GM19395 (cell line): ENCODE measurements around the gene NSL1.
A peak's percentile ranks its signal among the peaks of the same experiment; 100 is the strongest.

Source experiments
- ATAC-seq: cut with Tn5 transposase; IDR thresholded peaks from one replicate; pipeline ENCODE4 v1.9.1; 2021; ENCODE audit warnings: mild to moderate bottlenecking, moderate library complexity; ENCODE audit not compliant: unreplicated experiment

The NSL1 gene, protein sequence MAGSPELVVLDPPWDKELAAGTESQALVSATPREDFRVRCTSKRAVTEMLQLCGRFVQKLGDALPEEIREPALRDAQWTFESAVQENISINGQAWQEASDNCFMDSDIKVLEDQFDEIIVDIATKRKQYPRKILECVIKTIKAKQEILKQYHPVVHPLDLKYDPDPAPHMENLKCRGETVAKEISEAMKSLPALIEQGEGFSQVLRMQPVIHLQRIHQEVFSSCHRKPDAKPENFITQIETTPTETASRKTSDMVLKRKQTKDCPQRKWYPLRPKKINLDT

DNA sequence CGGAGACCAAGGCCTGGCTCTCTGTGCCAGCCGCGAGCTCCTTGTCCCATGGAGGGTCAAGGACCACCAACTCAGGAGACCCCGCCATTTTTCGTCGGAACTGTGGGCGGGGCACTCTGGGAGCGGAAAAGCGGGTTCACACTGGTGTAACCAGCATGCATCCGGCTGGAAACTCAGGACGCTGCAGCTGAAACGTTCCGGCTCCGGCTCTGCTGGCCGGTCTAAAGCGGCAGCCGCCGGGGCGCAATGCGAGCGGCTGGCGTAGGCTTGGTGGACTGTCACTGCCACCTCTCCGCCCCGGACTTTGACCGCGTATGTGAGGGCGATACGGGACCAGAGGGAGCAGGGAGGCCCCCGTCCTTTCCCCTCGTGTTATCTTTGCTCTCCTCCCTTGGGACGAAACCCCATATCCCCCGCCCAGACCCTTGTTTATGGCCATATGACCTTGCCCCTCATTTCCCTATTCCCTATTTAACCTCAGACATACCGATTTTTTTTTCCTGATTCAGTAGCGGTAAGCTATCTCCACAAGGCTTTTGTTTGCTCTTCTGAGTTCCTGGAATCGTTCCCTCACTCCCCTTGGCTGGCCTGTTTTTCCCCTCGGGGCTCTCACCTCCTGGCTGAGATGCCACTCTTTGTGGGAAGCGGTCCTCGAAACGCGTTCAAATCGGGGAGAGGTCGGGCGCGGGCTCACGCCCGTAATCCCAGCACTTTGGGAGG, at the start of gene NSL1, which contains the start of gene TATDN3:
Gene NSL1 (minus strand): TSS at position 102 of the 720 bp plus-strand sequence. CDS start 14 bp downstream, at position 88.
Gene TATDN3 (plus strand): TSS at position 219 of the 720 bp plus-strand sequence. CDS start 28 bp downstream, at position 247.
- ATAC-seq, result peak; percentile 64

DNA sequence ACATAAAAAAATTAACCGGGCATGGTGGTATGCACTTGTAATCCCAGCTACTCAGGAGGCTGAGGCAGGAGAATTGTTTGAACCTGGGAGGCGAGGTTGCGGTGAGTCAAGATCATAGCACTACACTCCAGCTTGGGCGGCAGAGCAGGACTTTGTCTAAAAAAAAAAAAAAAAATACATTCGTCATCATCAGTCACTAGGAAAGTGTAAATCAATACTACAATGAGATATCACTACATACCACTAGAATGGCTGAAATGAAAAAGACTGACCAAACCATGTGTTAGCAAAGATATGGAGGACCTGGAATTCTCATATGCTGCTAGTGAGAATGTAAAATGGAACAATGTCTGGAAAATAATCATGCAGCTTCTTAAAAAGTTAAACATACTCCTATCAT, 46.6 kb upstream of the NSL1 start:
- no peak for ATAC-seq

DNA sequence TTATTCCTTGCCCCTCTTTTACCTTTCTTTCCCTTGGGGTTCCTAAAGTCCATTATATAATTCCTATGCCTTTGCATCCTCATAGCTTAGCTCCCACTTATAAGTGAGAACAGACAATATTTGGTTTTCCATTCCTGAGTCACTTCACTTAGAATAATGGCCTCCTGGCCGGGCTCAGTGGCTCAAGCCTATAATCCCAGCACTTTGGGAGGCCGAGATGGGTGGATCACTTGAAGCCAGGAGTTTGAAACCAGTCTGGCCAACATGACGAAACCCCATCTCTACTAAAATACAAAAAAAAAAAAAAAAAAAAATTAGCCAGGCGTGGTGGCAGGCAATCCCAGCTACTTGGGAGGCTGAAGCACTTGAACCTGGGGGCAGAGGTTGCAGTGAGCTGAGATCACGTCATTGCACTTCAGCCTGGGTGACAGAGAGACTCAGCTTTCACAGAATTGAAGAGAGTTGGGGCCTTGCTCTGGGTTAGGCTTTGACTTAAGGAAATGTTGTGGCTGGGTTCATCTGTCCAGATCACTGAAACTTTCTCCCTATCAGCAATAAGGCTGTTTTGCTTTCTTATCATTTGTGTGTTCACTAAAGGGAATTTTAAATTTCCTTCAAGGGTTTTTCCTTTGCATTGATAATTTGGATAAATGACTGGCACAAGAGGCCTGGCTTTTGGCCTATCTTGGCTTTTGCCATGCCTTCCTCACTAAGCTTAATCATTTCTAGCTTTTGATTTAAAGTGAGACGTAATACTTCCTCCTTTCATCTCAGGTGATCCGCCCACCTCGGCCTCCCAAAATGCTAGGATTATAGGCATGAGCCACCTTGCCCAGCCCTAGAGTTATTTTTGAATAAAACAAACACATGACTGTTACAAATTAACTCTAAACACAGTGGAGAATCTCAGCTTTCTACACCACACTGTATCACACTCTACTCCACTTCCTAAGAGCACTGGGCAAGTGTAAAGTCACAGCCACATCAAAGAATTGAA, 41.9 kb upstream of the NSL1 start:
- ATAC-seq, result peak; percentile 91

DNA sequence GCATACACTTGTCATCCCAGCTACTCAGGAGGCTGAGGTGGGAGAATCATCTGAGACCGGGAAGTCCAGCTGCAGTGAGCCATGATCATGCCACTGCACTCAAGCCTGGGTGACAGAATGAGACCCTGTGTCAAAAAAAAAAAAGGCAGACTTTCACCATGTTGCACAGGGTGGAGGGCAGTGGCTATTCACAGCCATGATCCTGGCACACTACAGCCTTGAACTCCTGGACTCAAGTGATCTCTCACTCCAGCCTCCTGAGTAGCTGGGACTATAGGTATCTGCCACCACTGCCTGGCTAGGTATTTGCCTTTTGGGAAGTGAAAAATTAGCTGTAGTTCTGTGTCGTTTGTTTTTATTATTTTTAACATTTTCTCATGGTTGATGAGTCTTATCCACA, 36.8 kb upstream of the NSL1 start:
- no peak for ATAC-seq

DNA sequence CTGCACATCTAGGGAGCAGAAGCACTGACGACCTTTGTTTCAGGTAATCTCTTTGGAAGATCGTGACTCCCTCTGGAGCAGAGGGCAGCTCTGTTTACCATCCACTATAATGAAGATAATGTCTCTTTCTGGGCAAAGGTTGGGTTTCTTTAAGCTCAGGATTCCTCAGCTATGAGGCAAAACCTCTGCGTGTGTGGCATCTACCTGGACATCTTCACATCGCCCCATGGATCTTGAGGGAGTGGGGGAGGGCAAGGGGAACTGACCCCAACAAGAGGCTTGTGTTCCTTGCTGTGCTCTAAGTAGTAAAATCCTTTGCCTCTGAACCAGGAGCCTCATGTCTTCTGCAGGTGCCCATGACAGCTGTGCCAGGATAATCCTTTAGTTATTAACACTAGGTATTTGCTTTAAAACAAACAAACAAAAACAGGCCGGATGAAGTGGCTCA, 36.3 kb upstream of the NSL1 start:
- no peak for ATAC-seq

DNA sequence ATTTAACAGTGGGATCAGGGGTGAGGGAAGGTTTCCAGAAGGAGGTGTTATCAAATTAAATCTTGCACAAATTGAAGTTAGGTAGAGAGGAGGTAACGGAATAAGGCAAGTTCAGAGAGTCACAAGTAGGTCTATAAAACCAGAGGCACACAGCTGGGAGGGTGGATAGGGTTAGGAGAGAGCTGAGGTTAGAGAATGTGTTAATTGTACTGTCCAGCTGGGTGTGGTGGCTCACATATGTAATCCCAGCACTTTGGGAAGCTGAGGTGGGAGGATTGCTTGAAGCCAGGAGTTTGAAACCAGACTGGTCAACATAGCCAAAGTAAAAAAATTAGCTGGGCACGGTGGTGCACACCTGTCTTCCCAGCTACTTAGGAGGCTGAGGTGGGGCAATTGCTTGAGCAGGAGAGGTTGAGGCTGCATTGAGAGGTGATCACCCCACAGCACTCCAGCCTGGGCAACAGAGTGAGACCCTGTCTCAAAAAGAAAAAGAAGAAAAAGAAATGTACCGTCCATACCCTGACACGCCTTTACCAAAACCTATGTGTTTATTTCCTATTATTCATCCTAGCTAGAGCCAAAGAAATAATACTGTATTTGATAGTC, 35.7 kb upstream of the NSL1 start:
- ATAC-seq, result no peak

DNA sequence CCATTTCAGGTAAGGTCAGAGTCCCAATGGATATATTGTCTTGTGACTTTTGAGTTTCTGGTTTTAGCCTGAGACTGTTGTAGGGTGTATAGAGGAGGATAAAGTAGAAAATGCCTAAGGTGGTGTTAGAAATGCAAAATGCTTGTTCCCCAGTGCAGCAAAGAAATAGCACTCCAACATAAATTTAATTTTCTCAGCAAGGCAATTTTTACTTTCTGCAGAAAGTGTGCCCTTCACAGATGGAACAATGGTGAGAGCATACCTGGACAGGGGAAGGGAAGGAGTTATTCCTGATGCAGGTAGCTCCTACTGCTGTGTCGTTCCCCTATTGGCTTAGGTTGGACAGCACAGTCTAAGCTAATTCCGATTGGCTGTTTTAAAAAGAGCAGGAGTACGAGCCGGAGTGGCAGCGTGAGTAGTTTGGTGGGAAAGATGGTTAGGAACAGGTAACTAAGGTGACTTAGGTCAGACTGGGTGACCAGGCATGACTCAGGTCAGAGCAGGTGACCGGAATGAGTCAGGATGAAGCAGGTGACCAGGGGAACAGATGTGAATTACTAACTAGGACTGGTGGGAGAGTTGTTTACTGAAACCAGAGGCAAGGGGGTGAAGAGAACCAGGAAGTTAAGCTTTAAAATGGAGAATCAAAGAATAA, 34.3 kb upstream of the NSL1 start:
- ATAC-seq, result no peak

DNA sequence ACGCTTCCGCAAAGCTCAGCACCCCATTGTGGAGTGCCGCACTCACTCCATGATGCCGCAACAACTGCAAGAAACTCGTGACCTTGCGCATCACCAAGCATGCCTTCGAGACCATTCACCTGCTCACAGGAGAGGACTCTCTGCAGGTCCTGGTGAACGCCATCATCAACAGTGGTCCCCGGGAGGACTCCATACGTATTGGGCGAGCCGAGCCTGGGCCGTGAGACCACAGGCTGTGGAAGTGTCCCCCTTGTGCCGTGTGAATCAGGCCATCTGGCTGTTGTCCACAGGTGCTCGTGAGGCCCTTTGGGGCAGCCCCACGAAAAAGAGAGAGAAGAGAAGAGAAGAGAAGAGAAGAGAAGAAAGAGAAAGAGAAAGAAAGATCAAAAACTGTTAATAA, 32.6 kb upstream of the NSL1 start:
- no peak for ATAC-seq

DNA sequence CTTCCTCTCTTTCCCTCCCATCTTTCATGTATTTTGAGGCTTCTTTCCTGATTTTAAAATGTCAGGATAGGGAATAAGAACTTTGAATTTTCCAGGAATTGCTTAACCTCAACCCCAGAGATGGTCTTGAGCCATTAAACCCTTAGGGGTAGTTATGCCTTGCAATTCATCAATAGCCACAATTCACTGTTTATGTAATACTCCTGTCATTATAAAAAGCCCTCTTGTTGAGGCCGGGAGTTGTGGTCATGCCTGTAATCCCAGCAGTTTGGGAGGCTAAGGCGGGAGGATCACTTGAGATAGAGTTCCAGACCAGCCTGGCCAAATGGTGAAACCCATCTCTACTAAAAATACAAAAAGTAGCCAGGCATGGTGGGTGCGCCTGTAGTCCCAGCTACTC, 31.4 kb upstream of the NSL1 start:
- ATAC-seq, result no peak

DNA sequence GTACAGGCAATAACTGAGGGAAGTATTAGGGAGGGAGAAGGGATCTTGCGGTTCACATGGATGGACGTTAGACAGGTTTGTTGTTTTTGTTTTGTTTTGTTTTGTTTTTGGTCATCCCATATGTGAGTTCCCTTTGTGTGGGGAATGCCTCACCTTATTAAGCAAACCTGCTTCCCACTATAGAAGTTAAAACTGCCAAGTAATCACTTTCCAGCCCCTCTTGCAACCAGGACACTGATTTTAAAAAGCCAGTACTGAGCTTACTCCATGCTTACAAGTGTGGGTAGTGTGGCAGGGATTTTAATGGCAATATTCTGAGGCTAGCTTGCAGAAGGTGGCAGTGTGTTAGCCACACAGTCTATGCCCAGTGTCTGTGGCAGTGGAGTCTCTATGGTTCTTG, 29.4 kb upstream of the NSL1 start:
- no peak for ATAC-seq

DNA sequence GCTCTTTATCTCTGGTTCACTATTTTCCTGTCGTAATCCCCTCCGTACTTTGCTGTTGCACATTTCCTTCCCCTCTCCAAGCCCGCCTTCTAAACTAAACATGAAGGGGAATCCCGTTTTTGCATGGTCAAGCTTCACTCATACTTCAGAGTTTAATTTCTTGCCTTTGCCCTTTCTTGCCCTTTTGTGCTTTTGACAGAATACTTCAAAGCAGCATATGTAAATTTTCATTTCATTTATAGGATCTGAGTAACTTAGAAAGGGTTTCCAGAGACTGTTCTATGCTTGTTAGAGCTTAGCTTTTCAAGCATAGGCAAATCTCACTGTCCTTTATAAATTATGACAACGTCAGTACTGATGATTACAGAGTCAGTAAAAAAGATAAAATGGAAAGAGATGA, 28.1 kb upstream of the NSL1 start:
- peak; percentile 67 for ATAC-seq

DNA sequence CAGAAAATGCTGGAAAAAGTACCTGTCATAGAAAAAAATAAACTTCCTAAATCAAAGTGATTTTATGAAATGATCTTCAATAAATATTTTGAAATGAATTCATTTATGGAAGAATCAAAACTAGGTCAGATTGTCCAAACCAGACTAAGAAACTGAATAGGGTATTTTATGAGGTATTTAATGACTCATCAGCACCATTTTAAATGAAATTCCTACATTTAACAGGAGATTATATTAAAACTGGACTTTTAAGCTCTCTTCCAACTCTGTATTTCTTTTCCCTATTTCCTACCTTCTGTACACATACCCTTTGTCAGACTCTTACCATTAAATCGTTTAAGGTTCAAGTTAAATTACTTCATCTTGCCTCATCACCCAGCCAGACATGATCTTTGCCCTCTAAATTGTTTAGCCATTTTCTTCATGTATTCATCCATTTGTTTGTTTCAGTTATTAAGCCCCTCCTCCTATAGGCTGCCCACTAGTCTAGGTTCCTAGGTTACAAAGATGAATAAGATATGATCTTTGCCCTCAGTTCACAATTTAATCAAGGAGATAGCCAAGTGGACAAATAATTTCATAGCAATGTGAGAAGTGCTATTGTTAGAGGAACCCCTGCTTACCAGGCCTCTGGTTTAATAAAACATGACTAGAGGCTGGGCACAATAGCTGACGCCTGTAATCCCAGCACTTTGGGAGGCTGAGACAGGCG, 25.1 kb upstream of the NSL1 start:
- ATAC-seq, result no peak

DNA sequence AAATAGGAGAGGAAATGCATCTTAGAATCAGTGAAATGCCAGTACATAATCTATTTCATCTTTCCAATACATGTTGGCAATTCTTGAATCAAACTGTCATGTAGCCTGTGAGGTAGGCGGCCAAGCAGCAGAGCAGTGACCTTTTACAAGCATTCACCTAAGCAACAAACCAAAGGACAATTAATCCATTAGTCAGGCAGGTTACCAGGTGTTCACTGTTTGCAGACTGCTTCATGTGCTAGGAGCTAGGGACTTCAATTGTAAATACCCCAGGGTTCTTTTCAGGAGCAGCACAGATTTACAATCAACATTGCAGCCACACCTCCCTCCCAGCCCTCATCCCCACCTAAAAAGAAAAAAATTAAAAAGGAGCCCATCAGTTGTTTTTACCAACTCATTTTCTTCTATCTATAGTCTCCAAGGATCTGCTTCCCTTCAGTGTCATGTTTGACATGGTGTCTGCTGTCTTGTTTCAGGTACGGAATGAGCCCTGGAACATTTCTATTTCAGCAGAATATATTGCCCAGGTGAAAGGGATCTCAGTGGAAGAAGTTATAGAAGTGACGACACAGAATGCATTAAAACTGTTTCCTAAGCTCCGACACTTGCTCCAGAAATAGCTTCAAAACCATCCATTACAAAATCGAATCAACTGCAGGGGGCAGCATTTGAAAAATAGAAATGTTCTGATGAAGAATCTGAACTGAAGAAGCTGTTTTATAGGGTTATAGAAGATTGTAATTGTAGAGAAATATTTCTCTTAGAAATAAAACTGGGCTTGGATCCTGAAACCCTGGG, 23.2 kb upstream of the NSL1 start:
- ATAC-seq, result no peak

DNA sequence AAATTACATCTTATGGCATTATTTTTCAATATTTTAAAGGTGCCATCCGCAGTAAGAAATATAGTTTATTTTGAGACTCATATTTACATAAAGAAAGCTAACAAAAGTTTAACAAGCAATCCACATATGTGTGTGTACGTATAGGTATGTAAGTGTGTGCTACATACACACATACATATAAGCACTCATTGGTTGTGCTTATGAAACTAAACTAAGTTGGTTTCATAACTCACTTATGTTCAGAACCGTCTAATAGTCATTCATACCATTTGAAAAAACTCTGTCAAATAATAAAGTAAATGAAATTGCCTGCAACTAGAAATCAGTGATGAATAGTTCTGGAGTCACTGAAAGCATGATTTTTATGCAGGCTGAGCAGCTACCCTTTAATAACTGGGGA, 14.2 kb upstream of the NSL1 start:
- no peak for ATAC-seq

DNA sequence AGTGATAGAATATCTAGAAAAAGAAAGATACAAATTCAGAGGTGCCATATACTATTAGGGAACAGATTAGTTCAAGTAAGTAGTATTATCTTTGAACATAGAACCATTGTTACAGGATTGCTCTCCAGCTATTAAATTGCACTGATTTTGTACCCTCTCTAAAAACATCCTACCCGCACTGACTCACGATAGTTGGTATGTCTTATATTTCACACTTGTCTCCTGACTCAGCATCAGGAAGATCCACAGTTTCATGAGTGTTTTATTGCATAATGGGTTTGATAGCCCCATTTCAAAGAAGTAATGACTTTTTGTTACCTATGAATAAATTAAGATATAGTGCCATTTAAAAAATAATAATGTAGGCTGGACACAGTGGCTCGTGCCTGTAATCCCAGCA, 6.1 kb upstream of the NSL1 start:
- ATAC-seq, result no peak

DNA sequence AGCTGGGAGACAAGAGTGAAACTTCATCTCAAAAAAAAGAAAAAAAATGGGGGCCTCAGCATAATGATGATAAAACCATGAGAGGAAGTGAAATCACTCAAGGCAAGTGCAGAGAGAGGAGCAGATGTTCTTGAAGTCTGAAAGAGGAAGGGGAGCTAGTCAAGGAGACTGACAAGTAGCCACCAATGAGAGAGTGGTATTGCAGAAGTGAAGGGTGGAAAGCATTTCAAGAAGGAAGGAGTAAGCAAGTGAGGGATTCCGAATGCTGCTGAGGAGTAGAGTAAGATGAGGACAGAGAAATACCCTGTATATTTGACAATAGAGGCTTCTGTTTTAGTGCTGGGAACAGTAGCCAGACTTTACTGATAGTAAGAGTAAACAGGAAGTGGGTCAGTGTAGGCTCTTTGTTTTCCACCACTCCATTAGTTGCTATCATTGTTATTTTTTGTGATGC, 3.0 kb upstream of the NSL1 start:
- ATAC-seq, result peak; percentile 89

DNA sequence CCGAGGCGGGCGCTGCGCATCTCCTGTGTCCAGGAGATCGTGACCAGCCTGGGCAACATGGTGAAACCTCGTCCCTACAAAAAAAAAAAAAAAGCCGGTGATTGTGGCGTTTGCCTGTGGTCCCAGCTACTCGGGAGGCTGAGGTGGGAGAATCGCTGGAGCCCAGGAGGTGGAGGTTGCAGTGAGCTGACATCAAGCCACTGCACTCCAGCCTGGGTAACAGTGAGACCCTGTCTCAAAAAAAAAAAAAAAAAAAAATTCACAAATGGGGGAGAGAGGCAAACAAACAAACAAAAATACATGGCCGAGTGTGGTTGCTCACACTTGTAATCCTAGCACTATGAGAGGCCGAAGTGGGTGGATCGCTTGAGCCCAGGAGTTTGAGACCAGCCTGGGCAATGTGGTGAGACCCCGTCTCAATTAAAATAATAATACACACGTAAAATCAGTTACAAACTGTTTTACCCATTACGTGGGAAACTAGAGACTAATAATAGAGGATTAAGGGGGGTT, 875 bp upstream of the NSL1 start:
- no peak for ATAC-seq

DNA sequence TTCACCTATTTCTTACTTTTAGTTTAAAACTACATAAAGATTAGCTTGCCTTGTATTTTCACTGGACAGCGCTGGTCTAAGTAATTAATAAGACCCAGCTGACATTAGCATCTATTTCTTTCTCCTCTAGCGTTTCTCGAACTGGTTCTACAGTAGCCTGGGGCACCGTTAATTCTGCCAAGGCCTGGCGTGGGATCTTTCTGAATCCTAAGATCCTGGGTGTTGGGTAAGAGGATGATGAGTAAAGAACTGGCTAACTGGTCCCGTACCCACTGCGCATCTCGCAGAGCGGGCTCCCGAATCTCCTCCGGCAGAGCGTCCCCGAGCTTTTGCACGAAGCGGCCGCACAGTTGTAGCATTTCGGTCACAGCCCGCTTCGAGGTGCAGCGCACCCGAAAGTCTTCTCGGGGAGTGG, 309 bp downstream of the NSL1 start:
- peak; percentile 24 for ATAC-seq
